Trophoblast cell (in vitro differentiated cells and primary cell): ENCODE data around the gene DAGLB.

Experiments
- DNase-seq, 2 donors: peaks; one replicate each; pipeline ENCODE4 v3.0.0-alpha.2; 2016
- H2AFZ ChIP-seq: 2 replicates; pipeline ENCODE4 v1.6.1; 2013; ENCODE audit warnings: low read length, moderate library complexity, mild to moderate bottlenecking; ENCODE audit not compliant: insufficient read depth, poor library complexity
- H2AK5ac ChIP-seq: 2 replicates; pipeline ENCODE4 v1.6.1; 2013; ENCODE audit warnings: mild to moderate bottlenecking, low read length
- H2BK120ac ChIP-seq: 2 replicates; pipeline ENCODE4 v1.6.1; 2013; ENCODE audit warnings: low read length, mild to moderate bottlenecking, moderate library complexity; ENCODE audit not compliant: insufficient read depth, poor library complexity
- H2BK12ac ChIP-seq: 2 replicates; pipeline ENCODE4 v1.6.1; 2013; ENCODE audit warnings: mild to moderate bottlenecking, low read length, moderate library complexity
- H2BK5ac ChIP-seq: 2 replicates; pipeline ENCODE4 v1.6.1; 2013; ENCODE audit warnings: low read length, low read depth, moderate library complexity, mild to moderate bottlenecking; ENCODE audit not compliant: poor library complexity
- H3K14ac ChIP-seq: 2 replicates; pipeline ENCODE4 v1.6.1; 2013; ENCODE audit warnings: mild to moderate bottlenecking, low read length
- H3K18ac ChIP-seq: 2 replicates; pipeline ENCODE4 v1.6.1; 2013; ENCODE audit warnings: mild to moderate bottlenecking, low read length
- H3K23ac ChIP-seq: 2 replicates; pipeline ENCODE4 v1.6.1; 2013; ENCODE audit warnings: low read length
- H3K27ac ChIP-seq: 2 replicates; pipeline ENCODE4 v1.5.1; 2013; ENCODE audit warnings: low read depth, mild to moderate bottlenecking, inconsistent platforms, low read length, moderate library complexity
- H3K27me3 ChIP-seq: 2 replicates; pipeline ENCODE4 v1.6.1; 2013; ENCODE audit warnings: inconsistent platforms, mild to moderate bottlenecking, low read length, moderate library complexity; ENCODE audit not compliant: insufficient read depth
- H3K36me3 ChIP-seq, 2 experiments: 1 replicate in 1 of 2; 2 replicates in 1 of 2; pipeline ENCODE4 v1.6.1; 2013; ENCODE audit warnings: low read length in 2 of 2, mild to moderate bottlenecking in 2 of 2, moderate library complexity in 1 of 2; ENCODE audit not compliant: insufficient read depth in 2 of 2, control insufficient read depth in 1 of 2
- H3K4ac ChIP-seq: 2 replicates; pipeline ENCODE4 v1.6.1; 2013; ENCODE audit warnings: low read depth, mild to moderate bottlenecking, low read length, moderate library complexity
- H3K4me1 ChIP-seq, 2 experiments: 1 replicate in 1 of 2; 2 replicates in 1 of 2; pipeline ENCODE4 v1.6.1; 2013; ENCODE audit warnings: low read length in 2 of 2, mild to moderate bottlenecking in 2 of 2, moderate library complexity in 1 of 2; ENCODE audit not compliant: insufficient read depth in 2 of 2, control insufficient read depth in 1 of 2
- H3K4me2 ChIP-seq: 2 replicates; pipeline ENCODE4 v1.6.1; 2013; ENCODE audit warnings: inconsistent platforms, mild to moderate bottlenecking, low read length, moderate library complexity
- H3K4me3 ChIP-seq: 2 replicates; pipeline ENCODE4 v1.5.1; 2013; ENCODE audit warnings: mild to moderate bottlenecking, low read depth, low read length, inconsistent platforms
- H3K79me1 ChIP-seq: one replicate; pipeline ENCODE4 v1.6.1; 2013; ENCODE audit warnings: low read length
- H3K79me2 ChIP-seq: 2 replicates; pipeline ENCODE4 v1.6.1; 2013; ENCODE audit warnings: low read length, mild to moderate bottlenecking; ENCODE audit not compliant: control insufficient read depth, insufficient read depth, poor library complexity
- H3K9ac ChIP-seq: 2 replicates; pipeline ENCODE4 v1.6.1; 2013; ENCODE audit warnings: mild to moderate bottlenecking, low read length
- H3K9me3 ChIP-seq: 2 replicates; pipeline ENCODE4 v1.6.1; 2013; ENCODE audit warnings: low read depth, mild to moderate bottlenecking, control low read depth, inconsistent platforms, low read length; ENCODE audit not compliant: insufficient read depth
- H4K12ac ChIP-seq: 2 replicates; pipeline ENCODE4 v1.6.1; 2013; ENCODE audit warnings: low read depth, mild to moderate bottlenecking, low read length, moderate library complexity
- H4K8ac ChIP-seq: 2 replicates; pipeline ENCODE4 v1.6.1; 2013; ENCODE audit warnings: low read depth, mild to moderate bottlenecking, low read length, moderate library complexity
- H4K91ac ChIP-seq: one replicate; pipeline ENCODE4 v1.6.1; 2013; ENCODE audit warnings: low read depth, mild to moderate bottlenecking, low read length, moderate library complexity
- WGBS: extraction: QIAGEN DNeasy Blood & Tissue Kit; methylation state at CpG from one replicate; pipeline ENCODE4 v1.1.7; 2013; ENCODE audit warnings: missing lambda C conversion rate; ENCODE audit not compliant: insufficient read length, insufficient coverage; ENCODE audit errors: extremely low coverage; 5-methylcytosine and 5-hydroxymethylcytosine counted together

Gene DAGLB

DNA sequence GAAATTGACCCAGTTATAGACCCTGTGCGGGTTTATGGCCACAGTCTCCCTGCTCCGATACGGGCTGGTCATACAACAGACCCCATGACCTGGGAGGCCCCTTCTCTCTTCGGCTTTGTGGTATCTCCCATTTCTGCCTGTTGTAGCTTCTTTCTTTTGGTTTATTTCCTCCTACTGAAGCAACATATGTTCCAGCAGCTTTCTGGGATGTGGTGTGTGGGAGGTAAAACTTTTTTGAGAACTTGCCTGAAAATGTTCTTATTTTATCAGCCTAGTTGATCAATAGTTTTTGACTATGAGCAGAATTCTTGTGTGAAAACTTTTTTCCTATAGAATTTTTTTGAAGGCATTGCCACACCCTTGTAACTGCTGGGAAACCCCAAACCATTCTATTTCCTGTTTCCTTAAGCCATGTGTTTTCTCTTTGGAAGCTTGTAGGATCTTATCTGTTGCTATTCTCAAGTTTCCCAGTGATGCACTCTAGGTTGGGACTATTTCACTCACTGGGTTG is 80.0 kb downstream of the DAGLB start:
- Histone ChIP-seq H3K79me1 (no peaks in the 10 kb centered on the region), H3K4ac (no peak overlapping the region), H3K79me2 (no peaks in the 10 kb centered on the region), H2AK5ac (no peak overlapping the region), H3K4me2 (no peak overlapping the region), H4K8ac (no peak overlapping the region), H3K9ac (no peak overlapping the region), H3K18ac (no peak overlapping the region), H3K23ac (no peak overlapping the region), H2BK5ac (no peak overlapping the region), H3K4me3 (no peak overlapping the region), H4K12ac (no peak overlapping the region), H3K4me1 (no peaks in the 10 kb centered on the region), H3K14ac (no peak overlapping the region), H3K27me3 (no peaks in the 10 kb centered on the region), H2BK12ac (no peak overlapping the region), H2BK120ac (no peak overlapping the region), H3K27ac (no peak overlapping the region), H3K36me3 (no peaks in the 10 kb centered on the region), H4K91ac (no peak overlapping the region), H2AFZ (no peak overlapping the region), H3K9me3 (no peaks in the 10 kb centered on the region)
- WGBS = no CpG with 5 or more reads among the region's 4 CpGs
- DNase-seq = peak in 1 of 2 donors; percentile 28

DNA sequence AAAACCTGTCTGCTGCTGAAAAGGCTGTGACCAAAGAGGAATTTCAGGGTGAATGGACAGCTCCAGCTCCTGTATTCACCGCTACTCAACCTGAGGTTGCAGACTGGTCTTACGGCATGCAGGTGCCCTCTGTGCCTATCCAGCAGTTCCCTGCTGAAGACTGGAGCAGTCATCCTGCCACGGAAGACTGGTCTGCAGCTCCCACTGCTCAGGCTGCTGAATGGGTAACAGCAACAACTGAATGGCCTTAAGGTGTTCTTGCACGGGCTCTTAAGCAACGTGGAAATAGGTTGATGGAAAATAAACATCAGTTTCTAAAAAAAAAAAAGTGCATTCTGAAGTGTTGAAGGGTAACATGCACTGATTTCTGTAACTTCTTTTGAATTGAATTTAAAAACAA is 82.3 kb downstream of the DAGLB start:
- no peak overlapping the region for H2BK12ac ChIP-seq
- no peak overlapping the region for H3K4ac ChIP-seq
- H3K14ac ChIP-seq = no peak overlapping the region
- no peak overlapping the region for H3K4me3 ChIP-seq
- no CpG with 5 or more reads among the region's 5 CpGs for WGBS
- H3K79me1 ChIP-seq = no peaks in the 10 kb centered on the region
- H4K91ac ChIP-seq = no peak overlapping the region
- no peak for DNase-seq
- H3K9me3 ChIP-seq = no peaks in the 10 kb centered on the region
- no peak overlapping the region for H2BK120ac ChIP-seq
- H3K27ac ChIP-seq = no peak overlapping the region
- H3K9ac ChIP-seq = no peak overlapping the region
- no peaks in the 10 kb centered on the region for H3K4me1 ChIP-seq
- H3K4me2 ChIP-seq = no peak overlapping the region
- H3K79me2 ChIP-seq = no peaks in the 10 kb centered on the region
- no peak overlapping the region for H4K12ac ChIP-seq
- H2AFZ ChIP-seq = no peak overlapping the region
- H3K36me3 ChIP-seq = no peaks in the 10 kb centered on the region
- H2BK5ac ChIP-seq = no peak overlapping the region
- no peak overlapping the region for H3K23ac ChIP-seq
- H3K27me3 ChIP-seq = no peaks in the 10 kb centered on the region
- no peak overlapping the region for H2AK5ac ChIP-seq
- no peak overlapping the region for H4K8ac ChIP-seq
- H3K18ac ChIP-seq = no peak overlapping the region

DNA sequence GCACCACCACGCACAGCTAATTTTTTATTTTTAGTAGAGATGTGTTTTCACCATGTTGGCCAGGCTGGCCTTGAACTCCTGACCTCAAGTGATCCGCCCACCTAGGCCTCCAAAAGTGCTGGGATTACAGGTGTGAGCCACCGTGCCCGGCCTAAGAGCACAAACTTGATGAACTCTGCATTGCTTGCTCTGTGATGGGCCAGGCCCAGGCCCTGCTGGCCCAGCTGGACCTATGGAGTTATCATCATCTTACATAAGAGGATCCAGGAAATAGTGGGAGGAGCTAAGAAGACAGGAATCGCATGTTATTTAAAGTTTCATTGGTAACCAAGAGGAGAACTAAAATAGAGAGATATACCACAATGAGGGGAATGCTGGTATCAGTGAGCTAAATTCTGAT is 86.9 kb downstream of the DAGLB start:
- Histone ChIP-seq H4K8ac (no peak overlapping the region), H3K27me3 (no peaks in the 10 kb centered on the region), H3K27ac (no peak overlapping the region), H3K4ac (no peak overlapping the region), H2BK12ac (no peak overlapping the region), H4K91ac (no peak overlapping the region), H3K79me1 (no peaks in the 10 kb centered on the region), H3K4me2 (no peak overlapping the region), H3K36me3 (no peaks in the 10 kb centered on the region), H2AFZ (no peak overlapping the region), H2BK120ac (no peak overlapping the region), H4K12ac (peak overlapping the region; percentile 54), H3K18ac (no peak overlapping the region), H3K23ac (no peak overlapping the region), H3K9ac (no peak overlapping the region), H3K4me1 (no peaks in the 10 kb centered on the region), H2BK5ac (no peak overlapping the region), H3K9me3 (no peaks in the 10 kb centered on the region), H3K4me3 (no peak overlapping the region), H3K14ac (no peak overlapping the region), H3K79me2 (no peaks in the 10 kb centered on the region), H2AK5ac (no peak overlapping the region)
- no peak for DNase-seq
- no CpG with 5 or more reads among the region's 5 CpGs for WGBS

DNA sequence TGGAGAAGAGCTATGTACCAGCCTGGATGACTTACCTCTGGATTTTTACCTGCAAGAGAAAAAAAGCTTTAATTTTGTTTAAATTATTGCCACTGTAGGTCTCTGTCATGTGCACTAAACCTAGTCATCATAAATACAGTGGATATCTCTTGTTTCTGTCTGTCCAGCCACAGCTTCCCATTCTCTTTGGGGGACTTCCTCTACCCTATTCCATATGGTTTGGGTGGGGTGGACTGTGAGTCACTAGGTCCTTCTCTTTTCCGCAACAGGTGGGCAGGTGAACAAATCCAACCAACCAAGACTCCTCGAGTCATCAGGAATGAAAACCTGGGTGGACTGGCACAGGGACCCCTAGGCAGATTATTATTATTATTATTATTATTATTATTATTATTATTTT is 88.0 kb downstream of the DAGLB start:
- no peak overlapping the region for H2AK5ac ChIP-seq
- no peaks in the 10 kb centered on the region for H3K36me3 ChIP-seq
- H2AFZ ChIP-seq = no peak overlapping the region
- WGBS = no CpG with 5 or more reads among the region's 2 CpGs
- H3K14ac ChIP-seq = no peak overlapping the region
- H3K9ac ChIP-seq = no peak overlapping the region
- H4K8ac ChIP-seq = no peak overlapping the region
- H3K18ac ChIP-seq = no peak overlapping the region
- H3K23ac ChIP-seq = no peak overlapping the region
- H3K4me2 ChIP-seq = no peak overlapping the region
- no peak overlapping the region for H3K4me3 ChIP-seq
- no peak overlapping the region for H2BK120ac ChIP-seq
- DNase-seq = no peak
- no peak overlapping the region for H2BK12ac ChIP-seq
- H2BK5ac ChIP-seq = no peak overlapping the region
- no peak overlapping the region for H3K4ac ChIP-seq
- H4K91ac ChIP-seq = no peak overlapping the region
- no peak overlapping the region for H4K12ac ChIP-seq
- H3K9me3 ChIP-seq = no peaks in the 10 kb centered on the region
- H3K27me3 ChIP-seq = no peaks in the 10 kb centered on the region
- no peaks in the 10 kb centered on the region for H3K79me2 ChIP-seq
- H3K4me1 ChIP-seq = no peaks in the 10 kb centered on the region
- no peaks in the 10 kb centered on the region for H3K79me1 ChIP-seq
- no peak overlapping the region for H3K27ac ChIP-seq
